ENCODE measurements around the gene WWOX. TPM values are rescaled to one million over a fixed set of nuclear protein-coding genes. Genes with fewer than 3 reads are reported as not detected.

The WWOX gene
- total and polyA plus RNA-seq, 2 of the 8 experiments (the other 6 are each of a cell fraction or from before 2014, with no cell fraction given), result 5.4 to 16.7 TPM

- TF ChIP-seq SRF (IDR thresholded peaks at IDR 0.05; ENCODE audit: low read depth, low read length), result no peak
- TF ChIP-seq EZH2 (IDR thresholded peaks at IDR 0.05; ENCODE audit: low read depth, low read length, severe bottlenecking), result no peak
Observed at GRCh38 chr16:78920621-78921020, 821.2 kb downstream of the WWOX start (continued).

Measured in H1 (cell line).